HG03521 (cell line): ENCODE results near the gene GON4L.
"Not testable (repeated sequence)": the region's sequence is repeated elsewhere in the genome, so short reads cannot be mapped to it uniquely, and the experiment has no call there.

Experiments used
- ATAC-seq: cut with Tn5 transposase; IDR thresholded peaks from one replicate; pipeline ENCODE4 v1.9.1; 2021; ENCODE audit warnings: mild to moderate bottlenecking, moderate library complexity; ENCODE audit not compliant: unreplicated experiment

The GON4L gene

DNA sequence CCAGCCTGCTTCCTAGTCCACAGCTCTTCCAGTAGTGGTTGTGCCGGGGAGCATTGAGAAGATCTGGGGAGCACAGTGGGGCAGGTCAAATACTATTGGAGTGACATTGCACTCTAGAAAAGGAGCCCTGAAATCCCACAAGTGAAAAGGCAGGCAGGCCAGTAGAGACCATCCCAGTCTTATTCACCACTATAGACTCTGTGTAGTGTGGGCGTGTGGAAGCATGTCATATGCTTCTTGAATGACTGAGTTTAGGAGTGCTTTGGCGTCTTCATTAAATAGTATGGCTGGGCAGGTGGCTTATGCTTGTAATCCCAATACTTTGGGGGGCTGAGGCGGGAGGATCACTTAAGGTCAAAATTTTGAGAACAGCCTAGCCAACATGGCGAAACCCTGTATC, 152.6 kb downstream of the GON4L start:
- not testable (repeated sequence) for ATAC-seq

DNA sequence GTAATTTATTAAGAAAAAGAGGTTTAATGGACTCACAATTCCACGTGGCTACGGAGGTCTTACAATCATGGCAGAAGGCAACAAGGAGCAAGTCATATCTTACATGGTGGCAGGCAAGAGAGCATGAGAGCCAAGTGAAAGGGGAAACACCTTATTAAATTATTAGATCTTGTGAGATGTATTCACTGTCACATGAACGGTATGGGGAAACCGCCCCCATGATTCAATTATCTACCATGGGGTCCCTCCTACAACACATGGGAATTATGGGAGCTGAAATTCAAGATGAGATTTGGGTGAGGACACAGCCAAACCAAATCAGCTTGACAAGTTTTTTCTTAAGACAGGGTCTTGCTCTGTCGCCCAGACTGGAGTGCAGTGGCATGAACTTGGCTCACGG, 153.8 kb downstream of the GON4L start:
- ATAC-seq: no peak

DNA sequence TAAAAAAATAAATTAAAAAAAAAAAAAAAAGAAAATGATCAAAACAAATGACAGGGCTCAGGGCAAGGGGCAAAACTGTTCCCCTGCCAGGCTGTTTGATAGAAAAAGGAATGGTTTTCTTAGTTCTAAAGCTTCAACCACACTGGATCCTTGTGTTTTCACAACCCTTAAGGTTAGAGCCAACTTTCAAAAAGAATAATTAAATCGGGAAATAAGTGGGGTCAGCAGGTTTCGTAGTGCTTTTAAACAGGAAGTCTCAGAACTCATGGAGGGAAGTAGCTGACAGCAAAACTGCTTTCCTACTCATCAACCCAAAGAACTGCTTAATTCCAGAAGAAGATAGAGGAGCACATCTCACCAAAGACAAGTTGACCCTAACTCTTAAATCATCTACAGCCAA, 155.3 kb downstream of the GON4L start:
- ATAC-seq: not testable (repeated sequence)
